Panc1 (cell line): ENCODE measurements around the gene STK17B. TPM values are rescaled to one million over a fixed set of nuclear protein-coding genes. Genes with fewer than 3 reads are reported as not detected.

ENCODE experiments used
- ATAC-seq: fragments of 200-7000 bp; cut with Tn5 transposase; 2 replicates; pipeline ENCODE4 v1.9.1; 2020; ENCODE audit warnings: mild to moderate bottlenecking, moderate library complexity
- BruUV-seq: library from RNA; stranded (reverse); fragments of 400-500 nt; replicated peaks from 2 replicates; lab custom pipeline; 2021; lab: Mats Ljungman, UMichigan
- CTCF ChIA-PET: fragments of 300-600 bp; sonication (Branson Sonifier 250); formaldehyde crosslinking; loops from one replicate; lab custom pipeline; 2022; ENCODE audit warnings: antibody characterized with exemption; lab: Charles Lee
- POLR2A ChIA-PET: fragments of 300-600 bp; sonication (Branson Sonifier 250); formaldehyde crosslinking; loops from one replicate; lab custom pipeline; 2022; ENCODE audit warnings: antibody characterized with exemption; lab: Charles Lee
- DNase-seq: peaks from one replicate; pipeline ENCODE4 v3.0.0-alpha.2; 2010; ENCODE audit warnings: low read depth, low spot score
- H3K27ac ChIP-seq: 2 replicates; pipeline ENCODE4 v1.5.1; 2011; ENCODE audit warnings: mild to moderate bottlenecking, low read length, inconsistent platforms
- H3K27me3 ChIP-seq: fragments of 200-500 bp; sonication (Bioruptor generic); 2 replicates; pipeline ENCODE4 v1.6.0; 2014; ENCODE audit warnings: low read length, inconsistent platforms; ENCODE audit not compliant: control insufficient read depth, insufficient read depth
- H3K36me3 ChIP-seq: fragments of 200-500 bp; sonication (Bioruptor generic); 2 replicates; pipeline ENCODE4 v1.5.1; 2014; ENCODE audit warnings: inconsistent platforms, mild to moderate bottlenecking, low read length, moderate library complexity; ENCODE audit not compliant: control insufficient read depth, insufficient read depth
- H3K4me1 ChIP-seq: 2 replicates; pipeline ENCODE4 v1.5.1; 2011; ENCODE audit warnings: inconsistent platforms, mild to moderate bottlenecking, low read length, moderate library complexity; ENCODE audit not compliant: control insufficient read depth, insufficient read depth
- H3K4me3 ChIP-seq, 2 experiments: 2 replicates each; pipeline ENCODE4 v1.5.1; 2011 to 2012; ENCODE audit warnings: low read depth in 2 of 2, low read length in 2 of 2, mild to moderate bottlenecking in 2 of 2, inconsistent platforms in 1 of 2, moderate library complexity in 1 of 2
- H3K9me3 ChIP-seq: fragments of 200-500 bp; sonication (Bioruptor generic); 2 replicates; pipeline ENCODE4 v1.5.1; 2014; ENCODE audit warnings: low read depth, mild to moderate bottlenecking, inconsistent platforms, low read length, moderate library complexity; ENCODE audit not compliant: control insufficient read depth, insufficient read depth
- CTCF ChIP-seq: fragments of 450-650 bp; IDR thresholded peaks from 2 replicates; pipeline ENCODE4 v1.5.1; 2017; ENCODE audit warnings: mild to moderate bottlenecking
- POLR2AphosphoS5 ChIP-seq: IDR thresholded peaks from 2 replicates; pipeline ENCODE4 v1.6.1; 2012; ENCODE audit warnings: mild to moderate bottlenecking, low read depth, low read length, moderate library complexity
- REST ChIP-seq, 2 experiments: IDR thresholded peaks; 2 replicates each; pipeline ENCODE4 v1.6.1; 2011 to 2012; ENCODE audit warnings: low read depth in 2 of 2, control low read depth in 1 of 2, low read length in 1 of 2, mild to moderate bottlenecking in 1 of 2, moderate library complexity in 1 of 2; ENCODE audit not compliant: insufficient read depth in 1 of 2
- SIN3A ChIP-seq: IDR thresholded peaks from 2 replicates; pipeline ENCODE4 v1.6.1; 2012; ENCODE audit warnings: low read depth, mild to moderate bottlenecking, low read length, moderate library complexity, borderline replicate concordance; ENCODE audit not compliant: insufficient read depth
- TCF7L2 ChIP-seq: IDR thresholded peaks from 2 replicates; pipeline ENCODE4 v1.6.1; 2011; ENCODE audit warnings: mild to moderate bottlenecking, low read depth, low read length, inconsistent platforms
- in situ Hi-C: cut with HindIII; loops from 2 replicates; pipeline ENCODE4 v1.10.0; 2016; ENCODE audit warnings: low sequenced_read_pairs, low pct_unique_long_range_greater_than_20kb
- intact Hi-C: fragments of 100-400 bp; cut with micrococcal nuclease; formaldehyde crosslinking; loops from one replicate; pipeline ENCODE4 v1.10.0; 2022; ENCODE audit not compliant: unreplicated experiment
- total RNA-seq: library from RNA; stranded (reverse); gene quantifications from one replicate; pipeline ENCODE4 v1.2.1, GENCODE V29; 2021; ENCODE audit not compliant: unreplicated experiment

Gene STK17B
- total RNA-seq, 1 experiment from 2014 or later = 19.3 TPM

GRCh38 chr2:196101325-196101991, 69.9 kb downstream of the STK17B start:
- POLR2A ChIA-PET = interaction anchor here (0.6 kb wide), 1 partner anchor 24 kb away, joined by 13 read pairs; no protein-coding TSS in a partner anchor
- CTCF ChIA-PET = no interaction called here

GRCh38 chr2:196099916-196100315, 71.5 kb downstream of the STK17B start:
- H3K36me3 ChIP-seq = no peaks in the 10 kb centered on the region
- no peak for ATAC-seq
- in situ Hi-C loops (no loop called here), intact Hi-C loops (no loop called here)
- H3K27ac ChIP-seq = no peak overlapping the region
- BruUV-seq = no TSS peak
- no peaks in the 10 kb centered on the region for H3K4me1 ChIP-seq
- H3K27me3 ChIP-seq = peaks cover 2% of the 10 kb centered on the region
- TF ChIP-seq REST (IDR thresholded peaks at IDR 0.05; ENCODE audit: insufficient read depth in 1 of 2, low read depth in 2 of 2, low read length in 1 of 2) = no peak
- H3K4me3 ChIP-seq = no peak overlapping the region
- CTCF ChIA-PET = no interaction called here
- POLR2A ChIA-PET = no interaction called here
- no peaks in the 10 kb centered on the region for H3K9me3 ChIP-seq
- DNase-seq = no peak

More at GRCh38 chr2:196101325-196101991, 69.9 kb downstream of the STK17B start:
- Histone ChIP-seq H3K9me3 (no peaks in the 10 kb centered on the region), H3K4me1 (no peaks in the 10 kb centered on the region), H3K27me3 (peaks cover 2% of the 10 kb centered on the region), H3K27ac (no peak overlapping the region), H3K4me3 (no peak overlapping the region), H3K36me3 (no peaks in the 10 kb centered on the region)
- no peak for ATAC-seq
- intact Hi-C loops (no loop called here), in situ Hi-C loops (no loop called here)
- no peak for DNase-seq
- no TSS peak for BruUV-seq
- no peak for TF ChIP-seq CTCF
- TF ChIP-seq TCF7L2 = no peak
- TF ChIP-seq SIN3A = no peak
- TF ChIP-seq REST (IDR thresholded peaks at IDR 0.05; ENCODE audit: insufficient read depth in 1 of 2, low read depth in 2 of 2, low read length in 1 of 2) = no peak
- no peak for TF ChIP-seq POLR2AphosphoS5
